NCI-H526 (cell line): ENCODE measurements around the gene SLC2A9.
"Not testable (repeated sequence)": the region's sequence is repeated elsewhere in the genome, so short reads cannot be mapped to it uniquely, and the experiment has no call there.

Experiments
- DNase-seq, 2 experiments: peaks; one replicate each; lab custom pipeline; 2025; lab: John Stamatoyannopoulos, UW

SLC2A9 gene

DNA sequence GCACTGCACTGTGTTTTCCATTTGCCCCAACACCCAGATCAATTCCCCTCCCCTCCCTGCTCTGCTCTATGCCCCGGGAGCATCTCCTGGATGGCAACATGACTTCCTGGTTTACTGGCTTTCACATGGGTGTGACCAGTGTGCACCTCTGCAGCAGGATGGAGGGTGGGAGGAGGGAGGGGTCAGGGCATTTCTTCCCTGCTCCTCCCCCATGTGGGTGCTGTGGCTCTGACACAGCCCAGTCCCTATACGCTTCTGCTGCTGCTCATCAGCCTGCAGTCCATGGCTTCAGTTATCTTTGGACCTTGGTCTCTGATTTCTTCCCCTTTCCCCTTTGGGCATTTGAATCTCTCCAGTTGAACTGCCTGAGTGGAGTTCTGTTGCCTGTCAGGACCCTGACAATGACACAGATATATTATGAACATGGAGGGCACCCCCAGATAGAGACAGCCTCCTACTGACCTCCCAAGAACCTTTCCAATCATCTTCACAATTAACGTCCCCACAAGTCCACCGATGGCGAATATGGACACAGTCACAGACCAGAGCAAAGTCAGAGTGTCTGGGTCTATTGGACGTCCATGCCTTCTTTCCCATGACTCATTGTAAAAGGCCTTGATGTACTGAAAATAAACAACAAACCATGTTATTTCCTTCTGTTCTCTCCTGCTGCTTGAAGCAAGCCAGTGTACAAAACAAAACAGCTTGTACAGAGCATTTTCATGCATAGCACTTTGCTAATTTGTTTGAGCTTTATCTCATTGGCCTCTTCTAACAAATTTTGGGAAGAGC is 24.8 kb downstream of the SLC2A9 start:
- no peak for DNase-seq

DNA sequence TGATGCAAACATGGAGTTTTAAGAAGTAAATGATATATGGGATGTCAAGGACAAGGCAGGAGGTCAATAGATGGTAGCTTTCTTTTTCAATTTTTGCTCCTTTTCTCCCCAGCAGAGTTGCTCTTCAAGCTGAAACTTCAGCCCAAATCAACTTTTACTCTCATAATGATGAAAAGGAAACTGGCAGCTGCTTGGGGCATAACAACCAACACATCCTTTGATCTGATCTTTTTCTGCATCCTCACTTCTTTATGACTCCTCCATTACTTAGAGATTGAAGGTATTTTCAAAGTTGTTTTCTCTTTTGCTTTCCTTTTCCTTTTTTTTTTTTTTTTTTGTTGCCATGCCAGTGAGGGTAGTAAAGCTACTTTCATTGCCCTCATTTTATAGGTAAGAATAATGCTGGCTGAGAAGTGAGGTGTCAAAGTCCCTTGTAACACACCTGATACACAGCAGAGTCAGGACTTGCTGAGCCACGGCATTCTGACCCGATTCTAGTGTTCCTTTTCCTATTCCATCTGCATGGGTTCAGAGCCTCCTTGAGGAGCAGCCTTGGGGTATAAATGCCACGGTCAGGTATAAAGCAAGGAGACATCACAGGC is 26.9 kb downstream of the SLC2A9 start:
- no peak for DNase-seq

DNA sequence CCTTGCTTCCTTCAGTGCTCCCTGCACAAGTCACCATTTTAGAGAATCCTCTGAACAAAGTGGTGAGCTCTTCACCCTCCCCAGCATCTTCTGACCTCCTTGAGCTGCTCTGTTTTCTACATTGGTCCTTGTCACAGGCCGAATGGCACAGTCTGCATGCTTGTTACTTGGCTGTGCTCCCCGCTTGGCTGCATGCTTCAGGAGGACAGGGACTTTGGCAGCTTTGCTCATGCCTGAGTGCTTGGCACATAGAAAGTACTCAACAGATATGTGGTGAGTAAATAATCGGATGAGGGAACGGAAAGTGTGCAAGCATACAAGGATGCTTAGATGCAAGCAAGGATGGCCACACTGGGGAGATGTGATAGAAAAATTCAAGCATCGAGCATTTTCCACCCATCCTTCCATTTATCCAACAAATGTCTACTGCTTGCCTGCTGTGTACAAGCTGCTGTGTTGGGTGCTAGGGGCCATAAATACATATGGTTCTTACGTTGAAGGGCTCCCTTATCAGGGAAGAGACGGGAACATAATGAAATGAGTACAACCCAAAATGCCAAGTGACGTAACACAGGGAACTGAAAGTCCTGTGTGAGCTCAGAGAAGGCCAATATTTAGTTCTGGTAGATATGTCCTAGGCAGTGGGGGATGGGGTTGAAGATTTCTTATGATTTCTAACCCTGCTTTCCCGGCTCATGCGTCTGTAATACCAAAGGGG is 31.2 kb downstream of the SLC2A9 start:
- DNase-seq, result no peak

DNA sequence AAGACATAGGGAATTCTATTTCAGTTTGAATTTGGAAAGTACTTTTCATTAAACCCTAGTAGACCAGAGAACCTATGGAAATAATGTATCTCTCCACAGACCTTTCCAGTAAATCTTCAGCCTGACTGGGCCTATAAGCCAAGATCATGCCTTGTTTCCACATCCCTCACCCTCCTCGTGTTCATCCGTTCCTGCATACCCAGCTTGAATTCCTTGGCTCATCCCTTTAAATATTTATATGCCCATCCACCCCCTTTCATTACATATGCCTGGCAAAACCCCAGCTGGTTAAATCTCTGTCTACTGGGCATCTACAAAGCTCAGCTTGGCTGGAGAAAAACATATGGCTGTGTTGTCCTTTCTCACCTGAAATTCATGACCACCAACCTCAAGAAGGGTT is 32.4 kb downstream of the SLC2A9 start:
- no peak for DNase-seq

DNA sequence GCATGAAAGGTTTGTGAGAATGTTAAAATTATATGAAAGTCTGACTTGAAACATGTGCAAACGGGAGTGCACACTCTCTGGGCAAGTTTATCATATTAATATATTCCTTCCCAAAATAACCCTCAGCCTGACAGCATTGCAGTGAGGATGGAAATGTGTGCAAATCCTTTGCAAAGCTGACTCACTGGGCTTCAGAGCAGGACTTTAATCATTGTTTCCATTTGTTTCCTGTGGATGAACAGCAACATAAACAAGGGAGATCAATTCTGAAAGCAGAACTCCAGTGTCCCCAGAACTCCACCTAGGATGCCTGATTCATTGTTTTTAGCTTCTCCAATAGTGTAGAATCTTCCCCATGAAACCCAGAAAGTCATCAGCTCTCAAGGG is 32.9 kb downstream of the SLC2A9 start:
- DNase-seq, result no peak

DNA sequence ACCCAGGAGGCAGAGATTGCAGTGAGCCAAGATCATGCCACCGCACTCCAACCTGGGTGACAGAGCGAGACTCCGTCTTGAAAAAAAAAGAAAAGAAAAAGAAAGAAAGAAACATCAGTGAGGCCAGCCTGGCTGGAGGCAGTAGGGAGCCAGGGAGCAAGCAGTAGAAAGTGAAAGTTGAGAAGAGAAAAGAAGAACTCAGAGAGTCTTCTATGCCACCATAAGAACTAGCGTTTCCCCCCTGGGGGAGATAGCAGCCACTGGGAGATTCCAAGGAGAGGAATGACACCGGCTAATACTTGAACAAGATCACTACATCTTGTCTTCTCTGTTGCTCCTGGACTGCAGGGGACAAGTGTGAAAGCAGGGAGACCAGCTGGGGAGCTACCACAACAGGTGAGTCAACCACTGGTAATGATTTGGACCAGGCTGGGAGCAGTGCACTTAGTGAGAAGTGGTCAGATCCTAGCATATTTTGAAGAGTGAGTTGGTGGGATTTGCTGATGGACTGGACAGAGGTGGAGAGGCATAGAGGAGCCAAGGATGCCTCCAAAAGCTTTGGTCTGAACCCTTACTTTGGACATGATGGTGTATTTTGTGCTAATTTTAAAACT is 33.4 kb downstream of the SLC2A9 start:
- no peak for DNase-seq

DNA sequence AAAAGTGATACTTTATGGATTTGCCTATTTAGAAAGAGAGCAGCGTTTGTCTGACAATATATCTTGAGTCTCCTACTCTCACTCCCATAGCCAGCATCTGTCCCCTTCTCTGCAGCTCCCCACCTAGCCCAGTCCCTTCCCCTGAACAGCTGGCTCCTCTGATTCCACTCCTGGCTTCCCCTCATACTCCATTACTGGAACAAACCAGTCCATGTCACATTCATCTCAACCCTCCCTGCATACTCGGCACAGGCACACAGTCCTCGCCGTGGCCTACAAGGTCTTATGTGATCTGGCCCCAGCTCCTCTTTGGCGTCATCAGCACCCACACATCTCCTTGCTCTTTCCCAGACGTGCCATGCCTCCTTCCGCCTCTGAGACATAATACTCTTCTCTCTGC is 36.7 kb downstream of the SLC2A9 start:
- no peak for DNase-seq

DNA sequence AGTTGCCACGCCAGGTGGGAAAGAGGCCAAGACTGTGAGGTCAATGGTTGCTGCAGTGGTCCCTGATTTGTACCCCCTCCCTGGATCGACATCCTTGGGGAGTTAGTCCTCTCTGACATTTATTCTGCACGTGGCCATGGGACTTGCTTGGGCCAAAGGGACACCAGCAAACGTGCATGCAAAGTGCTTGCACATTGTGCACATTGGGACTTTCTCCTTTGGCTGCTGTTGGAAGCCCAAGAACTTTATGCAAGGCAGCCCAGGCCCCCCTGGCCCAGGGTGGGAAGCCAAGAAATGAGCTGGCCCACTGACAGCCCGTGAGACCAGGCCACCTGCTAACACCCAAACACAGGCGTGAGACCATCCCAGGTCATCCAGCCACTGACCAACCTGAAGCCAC is 38.1 kb downstream of the SLC2A9 start:
- no peak for DNase-seq

DNA sequence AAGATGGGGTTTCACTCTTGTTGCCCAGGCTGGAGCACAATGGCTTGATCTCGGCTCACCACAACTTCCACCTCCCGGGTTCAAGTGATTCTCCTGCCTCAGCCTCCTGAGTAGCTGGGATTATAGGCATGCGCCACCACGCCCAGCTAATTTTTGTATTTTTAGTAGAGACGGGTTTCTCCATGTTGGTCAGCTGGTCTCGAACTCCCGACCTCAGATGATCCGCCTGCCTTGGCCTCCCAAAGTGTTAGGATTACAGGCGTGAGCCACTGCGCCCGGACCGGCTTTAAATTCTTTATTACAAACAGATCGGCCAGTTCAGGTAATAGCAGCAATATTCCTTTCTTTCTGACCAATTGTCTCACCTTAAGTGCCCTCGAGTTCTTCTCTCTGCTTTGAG is 39.4 kb downstream of the SLC2A9 start:
- not testable (repeated sequence) for DNase-seq

DNA sequence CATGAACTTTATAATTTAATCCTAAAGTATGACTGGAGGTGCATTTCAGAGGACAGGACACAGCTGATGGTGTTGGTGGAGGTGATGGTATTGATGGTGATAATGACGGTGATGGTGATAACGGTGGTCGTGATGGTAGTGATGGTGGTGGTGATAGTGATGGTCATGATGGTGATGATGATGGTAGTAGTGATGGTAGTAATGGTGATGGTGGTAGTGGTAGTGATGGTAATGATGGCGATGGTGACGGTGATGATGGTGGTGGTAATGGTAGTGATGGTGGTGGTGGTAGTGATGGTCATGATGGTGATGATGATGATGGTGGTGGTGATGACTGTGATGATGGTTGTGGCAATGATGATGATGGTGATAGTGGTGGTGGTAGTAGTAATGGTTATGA is 40.4 kb downstream of the SLC2A9 start:
- DNase-seq, result no peak

DNA sequence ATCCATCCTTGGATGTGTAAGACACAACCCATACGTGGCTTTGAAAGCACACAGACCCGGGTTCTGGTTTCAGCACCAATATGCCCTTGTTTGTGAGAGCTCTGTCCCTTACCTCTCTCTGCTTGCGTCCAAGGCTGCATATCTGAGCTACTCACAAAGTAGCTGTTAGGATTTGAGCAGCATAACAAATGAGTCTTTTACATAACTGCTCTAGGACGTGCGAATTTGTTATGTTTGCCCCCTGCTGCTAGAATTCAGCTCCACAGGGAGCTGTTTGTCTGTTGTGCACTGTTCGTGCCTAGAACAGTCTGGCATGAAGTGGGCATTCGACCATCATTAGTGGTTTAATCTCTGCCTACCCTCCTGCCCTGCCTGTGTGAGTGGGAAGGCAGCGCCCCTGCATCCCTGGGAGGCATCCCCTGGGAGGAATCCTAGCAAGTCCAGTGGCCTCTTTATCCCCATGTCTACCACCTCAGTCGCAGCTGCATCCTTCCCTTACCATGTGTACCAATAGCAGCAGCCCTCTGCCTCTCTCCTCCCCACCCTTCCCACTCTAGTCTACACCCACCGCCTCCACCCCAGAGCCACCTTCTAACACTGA is 42.1 kb downstream of the SLC2A9 start:
- peak; percentile 29 to 49 for DNase-seq

DNA sequence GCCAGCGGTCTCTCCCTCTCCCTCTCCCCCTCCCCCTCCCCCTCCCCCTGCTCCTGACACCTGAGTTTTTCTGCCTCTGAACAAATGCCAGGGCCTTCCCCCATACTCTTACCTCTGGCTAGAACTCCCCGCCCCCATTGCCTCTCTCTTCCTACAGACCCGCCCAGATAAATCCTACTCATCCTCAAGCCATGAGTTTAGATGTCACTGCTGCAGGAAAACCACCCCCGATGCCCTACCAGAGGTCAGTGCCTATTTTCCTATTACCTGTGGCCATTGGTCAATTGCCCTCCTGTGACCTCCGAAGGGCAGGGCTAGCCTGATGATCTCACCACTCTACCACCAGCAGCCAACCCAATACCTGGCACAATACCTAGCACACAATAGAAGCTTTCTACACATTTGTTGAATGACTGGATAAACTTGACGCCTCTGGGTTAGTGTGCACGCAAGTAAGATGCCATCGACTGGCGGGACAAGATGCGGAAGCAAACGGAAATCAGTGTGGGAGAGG is 43.7 kb downstream of the SLC2A9 start:
- DNase-seq, result no peak

DNA sequence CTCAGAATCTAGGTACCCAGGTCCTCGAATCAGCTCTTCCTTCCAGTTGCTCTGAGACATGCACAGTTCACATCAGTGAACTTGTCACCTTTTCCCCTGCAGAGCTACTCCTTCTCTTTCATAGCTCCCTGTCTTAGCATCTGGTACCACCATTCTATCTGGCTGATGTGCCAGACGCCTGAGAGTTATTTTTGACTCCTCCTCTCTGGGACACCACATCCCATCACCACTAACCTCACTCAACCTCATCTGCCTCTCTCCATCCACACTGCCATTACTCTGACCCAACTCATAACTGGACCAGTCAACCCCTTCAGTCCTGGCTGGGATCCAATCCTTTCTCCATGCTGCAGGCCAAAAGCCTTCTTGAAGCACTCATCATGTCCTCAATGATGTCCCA is 44.5 kb downstream of the SLC2A9 start:
- no peak for DNase-seq

DNA sequence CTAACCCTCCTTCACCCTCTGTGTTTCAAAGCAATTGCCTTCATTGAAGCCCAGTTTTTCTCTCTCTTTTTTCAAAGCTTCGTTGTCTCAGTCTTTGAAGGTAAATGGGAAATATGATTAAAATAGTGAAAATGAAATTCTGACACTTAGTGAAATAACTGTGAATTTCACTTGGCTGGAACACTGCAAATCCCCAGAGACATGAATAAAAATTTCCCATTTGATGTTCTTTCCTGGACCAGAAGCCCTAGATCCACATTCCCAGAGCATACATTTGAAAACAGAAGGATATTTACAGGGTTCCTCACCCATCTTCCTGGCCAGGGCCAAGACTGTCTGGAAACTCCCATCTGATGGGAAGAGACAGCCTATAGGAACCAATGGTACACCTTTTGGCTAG is 45.0 kb downstream of the SLC2A9 start:
- DNase-seq, result no peak

DNA sequence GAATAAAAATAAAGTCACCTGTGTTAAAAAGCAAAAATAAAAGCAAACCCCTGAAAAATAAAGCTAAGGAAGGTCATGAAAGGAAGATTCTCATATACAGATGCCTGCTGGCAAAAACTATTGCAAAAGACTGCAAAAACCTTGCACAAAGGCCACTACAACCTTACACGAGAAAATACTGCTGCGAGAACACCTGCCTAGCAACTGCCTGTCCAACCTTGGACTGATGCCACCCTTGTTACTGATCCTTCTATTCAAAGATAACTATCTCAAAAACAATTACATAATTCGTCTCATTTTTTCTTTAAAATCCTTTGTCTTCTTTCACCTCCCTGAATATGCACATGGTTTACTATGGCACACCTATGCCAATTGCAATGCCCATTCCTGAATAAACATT is 49.6 kb downstream of the SLC2A9 start:
- DNase-seq, result no peak

DNA sequence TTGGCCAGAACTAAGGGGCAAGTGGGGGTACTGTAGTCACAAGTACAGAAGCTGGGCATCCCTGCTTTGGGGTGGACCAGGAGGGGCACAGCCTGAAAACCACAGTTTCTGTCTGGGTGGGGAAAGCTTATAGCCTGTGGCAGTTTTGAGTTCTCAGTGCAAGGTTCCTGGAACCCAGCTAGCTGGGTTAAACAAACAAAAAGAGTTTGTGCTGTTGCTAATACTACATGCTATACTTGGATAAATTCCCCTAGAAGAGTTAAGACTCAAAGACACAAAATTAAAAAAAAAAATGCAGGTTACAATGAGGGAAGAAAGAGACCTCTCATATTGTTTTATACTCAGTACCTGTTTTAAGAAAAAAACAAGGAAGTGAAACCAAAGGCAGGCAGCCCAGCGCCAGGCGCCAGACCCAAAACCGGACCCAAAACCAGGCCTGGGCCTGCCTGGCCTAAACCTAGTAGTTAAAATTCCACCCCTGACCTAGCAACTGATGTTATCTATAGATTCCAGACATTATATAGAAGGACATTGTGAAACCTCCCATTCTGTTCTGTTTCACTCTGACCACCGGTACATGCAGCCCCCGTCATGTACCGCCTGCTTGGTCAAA is 50.8 kb downstream of the SLC2A9 start:
- no peak for DNase-seq

DNA sequence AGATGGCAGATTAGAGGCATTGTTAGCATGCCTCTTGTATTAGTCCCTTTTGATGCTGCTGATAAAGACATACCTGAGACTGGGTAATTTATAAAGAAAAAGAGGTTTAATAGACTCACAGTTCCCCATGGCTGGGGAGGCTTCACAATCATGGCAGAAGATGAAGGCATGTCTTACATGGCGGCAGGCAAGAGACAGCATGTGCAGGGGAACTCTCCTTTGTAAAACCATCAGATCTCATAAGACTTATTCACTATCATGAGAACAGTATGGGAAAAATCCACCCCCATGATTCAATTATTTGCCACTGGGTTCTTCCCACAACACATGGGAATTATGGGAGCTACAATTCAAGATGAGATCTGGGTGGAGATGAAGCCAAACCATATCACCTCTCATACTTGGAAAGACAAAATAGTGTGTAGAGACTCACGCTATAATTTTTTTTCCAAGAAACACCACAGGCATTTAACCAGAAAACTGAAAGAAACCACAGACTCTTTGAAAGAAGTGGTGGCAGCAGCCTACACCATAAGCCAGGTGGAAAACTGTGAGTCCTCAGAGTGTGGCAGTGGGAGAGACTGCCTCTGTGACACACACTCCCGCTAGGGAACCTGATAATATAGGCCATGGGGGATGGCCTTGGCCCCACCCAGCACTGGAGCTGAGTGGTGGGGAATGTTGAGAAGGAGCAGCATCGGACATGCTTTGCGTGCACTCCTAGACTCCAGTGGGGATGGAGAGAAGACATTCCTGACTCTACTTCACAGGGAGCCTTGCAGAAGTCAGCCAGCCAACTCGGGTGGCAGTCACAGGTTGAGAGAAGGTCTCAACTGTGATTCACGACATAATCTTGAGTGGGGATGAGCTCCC is 51.5 kb downstream of the SLC2A9 start:
- DNase-seq, result no peak

DNA sequence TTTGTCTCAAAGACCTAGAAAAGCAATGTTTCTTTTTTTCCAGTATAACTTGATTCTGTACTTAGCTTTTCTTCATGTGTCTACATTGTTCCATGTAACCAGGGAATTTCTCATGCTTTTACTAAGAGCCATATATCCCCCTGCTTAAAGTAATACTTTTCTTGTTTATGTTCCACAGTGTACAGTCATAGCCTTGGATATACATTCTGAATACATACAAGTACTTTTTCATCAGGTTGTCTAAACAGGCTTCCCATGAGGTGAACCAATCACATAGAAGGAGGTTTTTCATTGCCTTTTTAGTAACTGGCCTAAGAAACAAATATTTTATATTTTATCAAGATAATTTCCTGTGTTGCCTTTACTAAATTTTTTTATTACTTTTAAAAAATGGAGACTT is 52.8 kb downstream of the SLC2A9 start:
- no peak for DNase-seq

DNA sequence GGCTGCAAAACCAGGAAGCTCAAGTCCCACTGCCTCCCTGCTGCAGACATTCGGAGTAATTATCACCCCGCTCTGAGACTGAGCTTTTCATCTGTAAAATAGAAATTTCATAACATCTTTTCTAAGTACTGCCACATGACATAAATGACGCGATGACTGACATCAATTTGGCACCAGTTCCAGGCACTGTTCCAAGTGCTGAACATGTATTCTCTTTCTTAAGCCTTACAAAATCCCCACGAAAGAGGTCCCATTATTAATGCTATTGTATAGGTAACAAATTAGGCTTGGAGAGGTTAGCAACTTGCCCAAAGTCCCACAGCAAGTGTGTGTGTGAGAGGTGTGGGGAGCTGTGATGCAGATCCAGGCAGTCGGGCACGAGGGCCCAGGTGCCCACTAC is 56.4 kb downstream of the SLC2A9 start:
- DNase-seq, result no peak

DNA sequence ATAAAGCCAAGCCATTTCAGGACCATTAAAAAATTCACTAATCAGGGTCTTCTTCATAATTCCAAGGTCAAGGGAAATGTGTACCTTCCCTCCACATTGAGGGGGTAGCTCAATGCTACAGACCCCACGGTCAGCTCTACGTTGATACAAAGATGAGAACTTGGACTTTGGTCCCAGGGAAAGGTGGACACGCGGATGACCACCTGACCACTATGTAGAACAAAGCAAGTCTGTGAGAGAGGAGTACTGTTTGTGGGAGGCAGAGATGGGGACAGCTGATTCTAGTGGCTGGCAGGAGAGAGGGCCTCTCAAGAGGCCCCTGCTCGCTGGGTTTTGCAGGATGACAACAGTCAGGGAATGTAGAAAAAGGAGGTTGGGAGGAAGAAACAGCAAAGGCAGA is 58.0 kb downstream of the SLC2A9 start:
- DNase-seq, result no peak
